HEK293 (cell line): ENCODE data around the gene MVB12B.

Source experiments
- CTCF ChIA-PET: fragments of 350-600 bp; formaldehyde crosslinking; extraction: SDS; loops from one replicate; lab custom pipeline; 2021; ENCODE audit warnings: antibody characterized with exemption; lab: Yijun Ruan, JAX
- POLR2A ChIA-PET: fragments of 300-600 bp; formaldehyde crosslinking; extraction: SDS; loops from one replicate; lab custom pipeline; 2020; ENCODE audit warnings: antibody characterized with exemption, inconsistent platforms; lab: Yijun Ruan, JAX
- H3K27ac ChIP-seq: fragments of 200-500 bp; sonication (Bioruptor generic); 2 replicates; pipeline ENCODE4 v1.5.1; 2014; ENCODE audit warnings: low read depth, low read length, control low read depth, inconsistent platforms; ENCODE audit errors: extremely low read depth
- H3K36me3 ChIP-seq, 2 experiments: fragments of 200-500 bp in 1 of 2; sonication (Bioruptor generic) in 1 of 2; 1 replicate in 1 of 2; 2 replicates in 1 of 2; pipeline ENCODE4 v1.5.1; 2014 to 2017; ENCODE audit warnings: inconsistent platforms in 2 of 2, low read length in 2 of 2; ENCODE audit not compliant: control insufficient read depth in 2 of 2, insufficient read depth in 1 of 2
- H3K4me1 ChIP-seq: fragments of 200-500 bp; sonication (Bioruptor generic); 2 replicates; pipeline ENCODE4 v1.5.1; 2014; ENCODE audit warnings: mild to moderate bottlenecking, low read length, inconsistent platforms; ENCODE audit not compliant: control insufficient read depth, insufficient read depth
- H3K4me3 ChIP-seq: 2 replicates; pipeline ENCODE4 v1.5.1; 2011; ENCODE audit warnings: low read depth, mild to moderate bottlenecking, control low read depth, low read length, moderate library complexity
- H3K9me3 ChIP-seq: fragments of 200-500 bp; sonication (Bioruptor generic); 2 replicates; pipeline ENCODE4 v1.5.1; 2014; ENCODE audit warnings: low read depth, low read length, inconsistent platforms; ENCODE audit not compliant: control insufficient read depth, insufficient read depth
- GLIS2 ChIP-seq: fragments of 450-650 bp; formaldehyde crosslinking; IDR thresholded peaks from 2 replicates; pipeline ENCODE4 v1.5.1; 2016; ENCODE audit warnings: missing biosample characterization, missing genetic modification characterization
- KLF8 ChIP-seq: fragments of 450-650 bp; formaldehyde crosslinking; IDR thresholded peaks from 2 replicates; pipeline ENCODE4 v1.5.1; 2016; ENCODE audit warnings: missing biosample characterization, missing genetic modification characterization
- ZBTB8A ChIP-seq: fragments of 450-650 bp; formaldehyde crosslinking; IDR thresholded peaks from 2 replicates; pipeline ENCODE4 v1.5.1; 2016; ENCODE audit warnings: missing biosample characterization, missing genetic modification characterization
- ZFHX2 ChIP-seq: fragments of 450-650 bp; formaldehyde crosslinking; conservative IDR thresholded peaks from 2 replicates; pipeline ENCODE4 v1.5.1; 2016; ENCODE audit warnings: missing biosample characterization, missing genetic modification characterization
- ZFP37 ChIP-seq: fragments of 450-650 bp; formaldehyde crosslinking; IDR thresholded peaks from 2 replicates; pipeline ENCODE4 v1.5.1; 2016; ENCODE audit warnings: missing biosample characterization, missing genetic modification characterization
- ZNF10 ChIP-seq: fragments of 450-650 bp; formaldehyde crosslinking; IDR thresholded peaks from 2 replicates; pipeline ENCODE4 v1.5.1; 2017; ENCODE audit warnings: missing biosample characterization, missing genetic modification characterization
- ZNF114 ChIP-seq: fragments of 450-650 bp; formaldehyde crosslinking; IDR thresholded peaks from 2 replicates; pipeline ENCODE4 v1.5.0; 2017; ENCODE audit warnings: missing biosample characterization, missing genetic modification characterization
- ZNF169 ChIP-seq: fragments of 450-650 bp; formaldehyde crosslinking; IDR thresholded peaks from 2 replicates; pipeline ENCODE4 v1.5.1; 2016; ENCODE audit warnings: missing biosample characterization, missing genetic modification characterization
- ZNF174 ChIP-seq: fragments of 450-650 bp; formaldehyde crosslinking; IDR thresholded peaks from 2 replicates; pipeline ENCODE4 v1.5.0; 2017; ENCODE audit warnings: missing biosample characterization, mild to moderate bottlenecking, missing genetic modification characterization
- ZNF202 ChIP-seq: fragments of 450-650 bp; formaldehyde crosslinking; IDR thresholded peaks from 2 replicates; pipeline ENCODE4 v1.5.1; 2016; ENCODE audit warnings: missing biosample characterization, missing genetic modification characterization, borderline replicate concordance
- ZNF266 ChIP-seq: fragments of 450-650 bp; formaldehyde crosslinking; IDR thresholded peaks from 2 replicates; pipeline ENCODE4 v1.5.1; 2016; ENCODE audit warnings: missing biosample characterization, missing genetic modification characterization, low read depth
- ZNF324 ChIP-seq: fragments of 450-650 bp; formaldehyde crosslinking; IDR thresholded peaks from 2 replicates; pipeline ENCODE4 v1.5.1; 2016; ENCODE audit warnings: missing biosample characterization, missing genetic modification characterization
- ZNF37A ChIP-seq: fragments of 450-650 bp; IDR thresholded peaks from 2 replicates; pipeline ENCODE4 v1.5.1; 2018; ENCODE audit warnings: missing biosample characterization, missing genetic modification characterization
- ZNF416 ChIP-seq: fragments of 450-650 bp; formaldehyde crosslinking; IDR thresholded peaks from 2 replicates; pipeline ENCODE4 v1.5.1; 2016; ENCODE audit warnings: missing biosample characterization, missing genetic modification characterization
- ZNF423 ChIP-seq: fragments of 450-650 bp; formaldehyde crosslinking; IDR thresholded peaks from 2 replicates; pipeline ENCODE4 v1.5.1; 2016; ENCODE audit warnings: missing biosample characterization, missing genetic modification characterization
- ZNF473 ChIP-seq: fragments of 450-650 bp; formaldehyde crosslinking; IDR thresholded peaks from 2 replicates; pipeline ENCODE4 v1.5.1; 2017; ENCODE audit warnings: missing biosample characterization, missing genetic modification characterization
- ZNF530 ChIP-seq: fragments of 450-650 bp; formaldehyde crosslinking; IDR thresholded peaks from 2 replicates; pipeline ENCODE4 v1.5.1; 2016; ENCODE audit warnings: low read depth, missing biosample characterization, missing genetic modification characterization
- ZNF561 ChIP-seq: fragments of 450-650 bp; IDR thresholded peaks from 2 replicates; pipeline ENCODE4 v1.5.1; 2018; ENCODE audit warnings: missing biosample characterization, missing genetic modification characterization, borderline replicate concordance
- ZNF660 ChIP-seq: fragments of 450-650 bp; IDR thresholded peaks from 2 replicates; pipeline ENCODE4 v1.5.1; 2018; ENCODE audit warnings: missing biosample characterization, mild to moderate bottlenecking, missing genetic modification characterization
- ZNF701 ChIP-seq: fragments of 450-650 bp; formaldehyde crosslinking; IDR thresholded peaks from 2 replicates; pipeline ENCODE4 v1.5.1; 2016; ENCODE audit warnings: missing biosample characterization, missing genetic modification characterization
- TF ChIP-seq, protein P1 (sequence below): fragments of 450-650 bp; formaldehyde crosslinking; IDR thresholded peaks from 2 replicates; pipeline ENCODE4 v1.5.1; 2016; ENCODE audit warnings: missing biosample characterization, missing genetic modification characterization
- TF ChIP-seq, protein P2 (sequence below): fragments of 450-650 bp; formaldehyde crosslinking; IDR thresholded peaks from 2 replicates; pipeline ENCODE4 v1.5.1; 2016; ENCODE audit warnings: missing biosample characterization, missing genetic modification characterization, borderline replicate concordance
- TF ChIP-seq, protein P3 (sequence below): fragments of 450-650 bp; formaldehyde crosslinking; IDR thresholded peaks from 2 replicates; pipeline ENCODE4 v1.5.1; 2016; ENCODE audit warnings: missing biosample characterization, missing genetic modification characterization

MVB12B gene

DNA sequence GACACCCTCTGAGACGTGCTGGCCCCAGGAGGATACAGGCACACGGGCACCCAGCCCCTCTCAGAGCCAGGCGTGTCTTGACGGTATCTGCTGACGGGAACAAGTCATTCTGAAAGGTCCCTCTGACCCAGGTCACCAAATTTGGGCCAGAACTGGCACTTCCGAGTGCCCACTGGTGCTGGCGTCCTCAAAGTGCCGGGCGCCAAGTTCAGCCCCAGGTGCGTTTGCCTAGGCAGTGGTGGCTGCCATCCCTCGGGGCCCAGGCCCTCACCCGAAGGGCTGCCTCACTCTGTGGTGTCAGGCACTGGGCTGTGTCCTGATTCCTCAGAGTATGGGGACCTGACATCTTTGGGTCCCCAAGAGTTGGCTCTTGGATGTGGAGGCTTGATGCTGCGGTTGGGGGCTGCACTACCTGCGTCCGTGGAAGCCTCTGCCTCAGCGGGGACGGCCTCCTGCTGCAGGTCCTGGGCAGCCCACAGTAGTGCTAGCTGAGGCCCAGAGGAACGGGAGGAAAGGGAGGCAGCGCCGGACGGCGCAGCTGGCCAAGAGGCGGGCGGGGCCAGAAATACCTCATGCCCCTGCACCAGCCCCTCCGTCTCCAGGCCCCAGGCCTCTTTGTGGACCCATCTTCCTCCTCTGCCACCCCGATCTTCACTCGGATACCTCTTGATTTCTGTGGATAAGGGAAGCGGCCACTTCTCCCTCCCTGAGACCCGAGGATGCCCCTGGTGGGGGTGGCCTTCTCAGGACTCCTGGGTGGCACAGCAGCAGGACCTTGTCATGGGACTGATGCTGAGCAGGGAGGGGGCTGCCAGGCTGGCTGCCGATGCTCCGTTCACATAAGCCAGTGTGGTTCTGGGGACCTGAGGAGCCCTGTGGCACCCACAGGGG lies 177.7 kb downstream of the MVB12B start:
- POLR2A ChIA-PET = no interaction called here
- CTCF ChIA-PET = interaction anchor here (7.7 kb wide), 1 partner anchor 52 kb away, joined by 184 read pairs; no protein-coding TSS in a partner anchor
- H3K27ac ChIP-seq = no peak overlapping the region
- H3K4me1 ChIP-seq = no peaks in the 10 kb centered on the region; the same call in 1 of the 2 replicates
- no peak overlapping the region for H3K4me3 ChIP-seq
- peaks cover 0 to 4% of the 10 kb centered on the region in 2 experiments; a peak in 1 of 3 replicates for H3K36me3 ChIP-seq
- no peaks in the 10 kb centered on the region for H3K9me3 ChIP-seq
- TF ChIP-seq ZNF10 (tag by site-specific recombination) (no peak), ZNF266 (tag by site-specific recombination) (no peak), ZNF416 (no peak), ZNF169 (tag by site-specific recombination) (no peak), ZNF561 (tag by site-specific recombination) (no peak), ZNF530 (tag by site-specific recombination) (no peak), ZNF660 (tag by site-specific recombination) (no peak), ZNF423 (tag by site-specific recombination) (no peak), ZNF202 (tag by site-specific recombination) (no peak), ZFP37 (tag by site-specific recombination) (no peak), ZNF473 (tag by site-specific recombination) (no peak)
- TF ChIP-seq, protein P1, sequence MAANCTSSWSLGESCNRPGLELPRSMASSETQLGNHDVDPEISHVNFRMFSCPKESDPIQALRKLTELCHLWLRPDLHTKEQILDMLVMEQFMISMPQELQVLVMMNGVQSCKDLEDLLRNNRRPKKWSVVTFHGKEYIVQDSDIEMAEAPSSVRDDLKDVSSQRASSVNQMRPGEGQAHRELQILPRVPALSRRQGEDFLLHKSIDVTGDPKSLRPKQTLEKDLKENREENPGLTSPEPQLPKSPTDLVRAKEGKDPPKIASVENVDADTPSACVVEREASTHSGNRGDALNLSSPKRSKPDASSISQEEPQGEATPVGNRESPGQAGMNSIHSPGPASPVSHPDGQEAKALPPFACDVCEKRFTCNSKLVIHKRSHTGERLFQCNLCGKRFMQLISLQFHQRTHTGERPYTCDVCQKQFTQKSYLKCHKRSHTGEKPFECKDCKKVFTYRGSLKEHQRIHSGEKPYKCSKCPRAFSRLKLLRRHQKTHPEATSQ (tag by site-specific recombination) = no peak

DNA sequence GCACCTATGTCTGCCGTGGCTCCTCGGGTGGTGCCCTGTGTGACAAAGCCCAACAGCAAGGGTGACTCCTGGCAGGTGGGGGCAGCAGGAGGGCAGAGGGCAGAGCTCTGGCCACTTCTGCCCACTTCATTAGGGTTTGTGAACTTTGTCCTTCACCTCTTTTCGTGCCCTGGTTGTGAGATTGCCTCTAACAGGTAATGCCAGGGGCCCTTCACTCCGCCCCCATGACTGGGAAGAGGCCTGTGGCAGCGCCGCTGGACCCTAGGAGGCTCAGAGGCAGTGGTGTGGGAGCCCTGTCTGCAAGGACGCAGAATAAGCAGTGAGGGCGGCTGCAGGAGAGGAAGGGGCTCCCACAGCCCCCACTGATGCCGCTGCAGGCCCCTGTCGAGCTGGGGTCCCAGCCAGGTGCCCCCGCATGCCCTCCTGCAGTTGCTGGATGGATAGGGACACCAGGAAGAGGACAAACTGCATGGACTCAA lies 178.4 kb downstream of the MVB12B start:
- H3K4me3 ChIP-seq = no peak overlapping the region
- CTCF ChIA-PET = interaction anchor here (0.5 to 1.0 kb wide), 3 partner anchors 10 to 77 kb away, joined by 4 to 6 read pairs (median 4); no protein-coding TSS in a partner anchor
- no peaks in the 10 kb centered on the region for H3K4me1 ChIP-seq
- no peaks in the 10 kb centered on the region for H3K9me3 ChIP-seq
- H3K27ac ChIP-seq = no peak overlapping the region
- POLR2A ChIA-PET = no interaction called here
- peaks cover 0 to 4% of the 10 kb centered on the region in 2 experiments; a peak in 1 of 3 replicates for H3K36me3 ChIP-seq
- TF ChIP-seq, protein P1 (tag by site-specific recombination) = no peak
- TF ChIP-seq KLF8 (tag by site-specific recombination) (no peak), ZNF114 (tag by site-specific recombination) (no peak), ZNF37A (tag by site-specific recombination) (no peak), ZBTB8A (tag by site-specific recombination) (no peak), ZFHX2 (tag by site-specific recombination) (no peak), ZNF202 (tag by site-specific recombination) (no peak), ZNF324 (tag by site-specific recombination) (no peak), ZNF701 (tag by site-specific recombination) (no peak), GLIS2 (tag by site-specific recombination) (no peak), ZNF174 (tag by site-specific recombination) (no peak)
- TF ChIP-seq, protein P2, sequence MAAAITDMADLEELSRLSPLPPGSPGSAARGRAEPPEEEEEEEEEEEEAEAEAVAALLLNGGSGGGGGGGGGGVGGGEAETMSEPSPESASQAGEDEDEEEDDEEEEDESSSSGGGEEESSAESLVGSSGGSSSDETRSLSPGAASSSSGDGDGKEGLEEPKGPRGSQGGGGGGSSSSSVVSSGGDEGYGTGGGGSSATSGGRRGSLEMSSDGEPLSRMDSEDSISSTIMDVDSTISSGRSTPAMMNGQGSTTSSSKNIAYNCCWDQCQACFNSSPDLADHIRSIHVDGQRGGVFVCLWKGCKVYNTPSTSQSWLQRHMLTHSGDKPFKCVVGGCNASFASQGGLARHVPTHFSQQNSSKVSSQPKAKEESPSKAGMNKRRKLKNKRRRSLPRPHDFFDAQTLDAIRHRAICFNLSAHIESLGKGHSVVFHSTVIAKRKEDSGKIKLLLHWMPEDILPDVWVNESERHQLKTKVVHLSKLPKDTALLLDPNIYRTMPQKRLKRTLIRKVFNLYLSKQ (tag by site-specific recombination) = no peak
- TF ChIP-seq, protein P3, sequence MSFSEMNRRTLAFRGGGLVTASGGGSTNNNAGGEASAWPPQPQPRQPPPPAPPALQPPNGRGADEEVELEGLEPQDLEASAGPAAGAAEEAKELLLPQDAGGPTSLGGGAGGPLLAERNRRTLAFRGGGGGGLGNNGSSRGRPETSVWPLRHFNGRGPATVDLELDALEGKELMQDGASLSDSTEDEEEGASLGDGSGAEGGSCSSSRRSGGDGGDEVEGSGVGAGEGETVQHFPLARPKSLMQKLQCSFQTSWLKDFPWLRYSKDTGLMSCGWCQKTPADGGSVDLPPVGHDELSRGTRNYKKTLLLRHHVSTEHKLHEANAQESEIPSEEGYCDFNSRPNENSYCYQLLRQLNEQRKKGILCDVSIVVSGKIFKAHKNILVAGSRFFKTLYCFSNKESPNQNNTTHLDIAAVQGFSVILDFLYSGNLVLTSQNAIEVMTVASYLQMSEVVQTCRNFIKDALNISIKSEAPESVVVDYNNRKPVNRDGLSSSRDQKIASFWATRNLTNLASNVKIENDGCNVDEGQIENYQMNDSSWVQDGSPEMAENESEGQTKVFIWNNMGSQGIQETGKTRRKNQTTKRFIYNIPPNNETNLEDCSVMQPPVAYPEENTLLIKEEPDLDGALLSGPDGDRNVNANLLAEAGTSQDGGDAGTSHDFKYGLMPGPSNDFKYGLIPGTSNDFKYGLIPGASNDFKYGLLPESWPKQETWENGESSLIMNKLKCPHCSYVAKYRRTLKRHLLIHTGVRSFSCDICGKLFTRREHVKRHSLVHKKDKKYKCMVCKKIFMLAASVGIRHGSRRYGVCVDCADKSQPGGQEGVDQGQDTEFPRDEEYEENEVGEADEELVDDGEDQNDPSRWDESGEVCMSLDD = no peak
